HuH-7 (cell line): ENCODE data around the gene PARVA.

Source experiments
- DNase-seq: peaks from one replicate; pipeline ENCODE4 v3.0.0; 2011; ENCODE audit warnings: low spot score

Gene PARVA

DNA sequence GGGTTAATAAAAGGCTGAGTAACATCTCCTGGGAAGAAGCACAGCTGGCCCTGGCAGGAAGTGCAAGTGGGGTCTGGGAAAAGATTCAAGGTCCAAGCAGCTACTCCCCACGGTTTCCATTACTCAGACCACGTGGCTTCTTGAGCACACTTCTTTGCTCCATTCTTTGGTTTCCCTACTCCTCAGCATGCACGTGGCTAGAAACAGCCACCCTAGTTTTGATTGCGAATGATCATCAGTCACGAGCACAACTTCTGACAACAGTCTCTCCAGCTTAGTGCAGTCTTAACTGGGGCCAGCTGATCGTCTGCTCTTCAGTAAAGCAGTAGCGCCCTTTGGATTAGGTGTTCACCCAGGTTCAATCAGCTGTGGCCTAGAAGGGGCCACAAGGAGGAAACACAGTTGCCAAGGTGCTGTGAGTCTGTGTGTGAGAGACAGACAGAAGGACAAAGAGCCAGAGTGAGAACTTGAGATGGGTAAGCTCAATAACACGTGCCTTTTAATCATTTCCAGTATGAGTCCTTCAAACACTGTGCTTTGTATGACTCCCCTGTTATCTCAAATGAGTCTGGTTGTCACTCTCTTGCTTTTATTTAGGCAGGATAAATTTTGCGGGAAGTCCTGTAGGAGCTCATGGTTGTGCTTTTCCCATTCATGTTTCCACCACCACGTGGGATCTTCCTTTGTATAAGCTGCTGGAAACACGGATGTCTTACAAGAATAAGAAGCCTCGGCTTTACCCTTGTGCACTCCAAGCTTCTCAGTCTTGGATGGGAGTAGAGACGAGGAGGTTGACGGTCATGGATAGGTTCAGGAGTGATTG is 901 bp upstream of the PARVA start:
- DNase-seq: no peak

DNA sequence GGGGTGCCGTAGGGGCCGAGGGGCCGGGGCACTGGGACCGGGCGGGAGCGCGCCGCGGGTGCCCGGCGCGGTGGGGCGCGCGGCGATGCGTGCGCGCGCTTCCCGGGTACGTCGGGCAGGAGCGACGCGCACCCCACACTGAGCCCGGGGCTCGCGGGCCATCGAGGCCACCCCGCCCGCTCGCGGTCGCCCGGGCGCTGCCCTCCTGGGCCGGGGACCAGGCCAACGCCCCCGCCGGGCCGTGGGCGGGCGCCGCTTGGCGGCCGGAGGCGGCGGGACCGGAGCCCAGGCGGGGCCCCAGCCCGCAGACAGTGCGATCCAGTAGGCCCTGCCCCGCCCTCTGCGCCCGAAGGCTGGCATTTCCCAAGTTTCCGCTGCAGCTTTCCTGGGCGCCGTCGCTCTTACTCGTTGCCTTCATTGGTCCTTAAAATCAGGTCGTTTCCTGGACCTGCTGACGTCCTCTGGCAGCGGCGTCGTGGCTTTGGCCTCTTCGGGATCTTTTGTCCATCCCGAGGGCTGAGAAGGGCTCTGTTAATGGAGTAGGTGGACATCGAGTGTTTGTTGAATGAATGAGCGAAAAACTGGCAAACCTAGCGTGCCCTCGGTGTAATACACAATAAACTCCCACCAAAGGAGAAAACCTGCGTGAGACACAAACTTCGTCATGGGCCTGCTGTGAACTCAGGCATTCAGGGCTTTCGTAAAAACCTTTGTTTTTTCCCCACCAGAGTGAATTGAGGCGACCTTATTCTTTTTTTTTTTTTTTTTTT is 638 bp downstream of the PARVA start:
- peak; percentile 69 for DNase-seq

DNA sequence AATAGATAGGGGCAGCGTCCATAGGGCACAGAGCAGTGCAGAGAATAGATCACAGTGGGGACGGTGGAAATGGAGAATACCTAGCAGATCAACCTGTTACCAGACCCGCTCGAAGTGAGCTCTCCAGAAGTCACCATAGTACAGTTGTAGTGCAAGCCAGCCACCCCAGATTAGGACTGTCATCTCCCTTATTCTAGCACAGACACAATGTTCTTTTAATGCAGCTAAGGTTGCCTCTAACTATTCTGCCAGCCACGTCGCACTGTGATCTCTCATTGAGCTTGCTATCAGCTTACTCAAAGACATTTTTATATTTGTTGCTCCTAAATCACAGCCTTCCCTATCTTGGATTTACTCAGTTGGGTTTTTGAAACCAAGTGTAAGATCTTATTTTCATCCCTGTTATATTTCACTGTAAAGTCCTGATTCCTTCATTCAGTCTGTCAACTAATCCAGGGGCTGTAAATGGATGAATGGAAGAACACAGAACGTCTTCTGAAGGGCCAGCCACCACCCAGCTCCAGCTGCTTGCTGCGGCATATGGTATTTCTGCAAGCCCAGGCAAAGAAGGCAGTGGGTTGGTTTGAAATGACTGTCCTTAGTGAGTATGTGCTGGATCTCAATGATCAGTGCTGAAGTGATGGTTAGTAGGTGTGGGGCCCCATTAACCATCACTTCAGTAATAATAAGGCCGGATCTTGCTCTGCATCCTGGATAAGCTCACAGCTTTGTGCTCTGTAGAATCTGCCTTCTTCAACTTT is 3.4 kb downstream of the PARVA start:
- DNase-seq: no peak

DNA sequence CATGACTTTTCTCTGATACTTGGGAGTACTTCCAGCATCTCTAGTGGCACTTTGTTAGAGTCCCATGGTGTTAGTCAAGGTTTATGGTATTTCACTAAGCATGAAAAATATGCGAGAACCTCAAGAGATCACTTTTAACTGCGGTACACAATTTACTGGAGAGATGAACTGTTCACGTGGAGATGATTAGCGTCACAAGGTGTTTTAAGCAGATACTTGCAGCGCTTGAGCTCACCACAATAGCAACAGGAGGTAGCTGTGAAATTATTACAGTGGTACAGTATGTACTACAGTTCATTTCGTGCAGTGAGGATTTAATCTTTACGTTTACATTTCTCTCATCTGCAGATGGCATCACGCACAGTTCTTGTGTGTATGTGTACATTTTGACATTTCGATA is 4.5 kb downstream of the PARVA start:
- no peak for DNase-seq

DNA sequence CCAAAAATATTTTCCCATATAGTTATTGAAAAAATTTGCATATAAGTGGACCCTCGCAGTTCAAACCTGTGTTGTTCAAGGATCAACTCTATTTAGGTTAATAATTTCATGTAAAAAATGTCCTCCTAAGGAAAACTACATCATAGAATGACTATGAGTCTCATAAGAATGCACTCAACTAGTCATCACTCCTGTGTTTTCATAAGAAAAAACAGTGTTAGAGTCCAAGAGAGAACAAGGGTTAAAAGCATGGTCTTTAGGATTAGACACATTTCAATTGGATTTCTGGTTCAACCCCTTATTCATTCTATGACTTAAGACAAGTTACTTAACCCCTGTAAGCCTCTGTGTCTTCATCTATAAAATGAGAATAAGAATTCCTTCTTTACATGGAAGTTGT is 5.1 kb downstream of the PARVA start:
- no peak for DNase-seq

DNA sequence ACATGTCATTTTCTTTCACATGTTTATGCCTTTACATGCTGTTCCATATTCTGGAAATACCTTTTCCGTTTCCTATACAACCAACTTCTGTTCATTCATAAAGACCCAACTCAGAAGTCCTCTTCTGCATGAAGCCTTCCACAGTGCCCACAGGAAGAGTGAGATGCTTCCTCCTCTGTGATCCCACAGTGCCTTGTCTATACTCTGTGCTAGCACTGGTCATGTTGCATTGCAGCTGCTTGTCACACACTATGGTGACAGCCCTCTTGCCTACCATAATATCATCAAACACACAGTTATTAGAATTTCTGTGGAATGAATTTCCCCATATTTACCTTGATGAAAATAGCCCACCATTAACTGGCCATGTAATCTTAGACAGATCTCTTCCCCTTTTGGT is 8.9 kb downstream of the PARVA start:
- DNase-seq: no peak

DNA sequence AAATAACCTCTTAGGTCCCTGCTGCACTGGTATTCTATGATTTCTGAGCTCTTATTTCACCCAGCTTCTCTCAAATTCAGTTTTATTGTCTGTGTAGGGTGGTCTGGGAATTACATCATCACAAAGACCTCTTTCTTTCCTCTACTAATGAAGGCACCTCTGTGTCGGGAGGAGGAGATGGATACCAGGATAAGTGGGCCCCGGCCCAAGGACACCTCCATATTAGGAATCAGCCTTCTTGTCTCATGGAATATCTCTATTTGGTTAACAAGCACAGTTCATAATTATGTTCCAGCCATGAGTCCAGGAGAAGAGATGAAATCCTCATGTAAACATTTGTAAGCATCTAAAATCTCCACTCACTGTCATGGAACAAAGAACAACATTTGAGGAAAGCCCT is 9.4 kb downstream of the PARVA start:
- DNase-seq: no peak

DNA sequence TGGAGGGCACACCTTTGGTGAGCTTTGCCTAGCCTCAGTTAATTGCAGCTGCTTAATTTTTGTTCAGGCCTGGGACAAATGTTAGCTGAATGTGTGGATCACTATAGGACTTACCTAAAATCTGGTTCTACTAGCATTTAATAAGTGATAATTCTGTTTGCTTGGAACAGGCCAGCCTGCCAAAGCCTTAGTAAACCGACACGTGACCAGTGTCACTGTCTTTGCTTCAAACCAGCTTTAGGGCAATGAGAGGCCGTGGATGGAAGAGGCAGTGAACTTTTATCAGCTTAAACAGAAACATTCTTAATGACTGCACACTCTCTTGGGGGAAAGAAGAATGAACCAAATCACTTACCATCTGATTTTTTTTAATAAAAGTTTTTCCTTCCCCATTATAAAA is 10.8 kb downstream of the PARVA start:
- DNase-seq: no peak

DNA sequence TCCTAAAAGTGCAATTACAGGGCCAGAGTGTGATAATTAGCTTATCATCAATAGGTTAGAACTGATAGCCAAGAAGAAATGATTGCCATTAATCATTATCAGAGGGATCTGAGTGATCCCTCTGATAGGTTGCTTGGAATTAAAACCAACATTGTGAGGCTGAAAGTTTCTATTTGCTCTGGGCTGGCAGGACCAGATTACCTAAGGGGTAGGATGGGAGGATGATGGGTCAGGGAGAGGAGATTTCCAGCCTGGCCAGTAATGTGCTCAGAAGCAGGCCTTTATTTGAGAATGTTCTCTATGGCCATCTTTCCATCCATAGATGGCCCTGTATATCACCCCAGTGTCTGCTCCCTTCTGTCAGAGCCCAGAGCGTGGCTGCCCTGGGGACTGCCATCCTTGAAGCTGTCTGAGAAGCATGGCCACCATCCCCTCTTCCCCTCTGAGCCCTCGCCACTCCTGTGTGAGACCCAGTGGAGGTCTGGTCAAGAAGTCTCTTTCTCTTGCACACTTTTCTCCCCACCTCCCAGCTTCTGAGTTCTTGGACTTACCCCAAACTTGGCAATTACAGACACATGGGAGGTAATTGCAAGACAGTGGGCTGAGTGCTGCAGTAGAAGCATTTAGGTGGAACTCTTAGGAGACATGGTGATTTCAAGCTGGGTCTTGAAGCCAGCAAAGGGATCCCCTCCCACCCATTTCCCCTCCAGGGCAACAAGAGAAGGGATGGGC is 11.7 kb downstream of the PARVA start:
- no peak for DNase-seq

DNA sequence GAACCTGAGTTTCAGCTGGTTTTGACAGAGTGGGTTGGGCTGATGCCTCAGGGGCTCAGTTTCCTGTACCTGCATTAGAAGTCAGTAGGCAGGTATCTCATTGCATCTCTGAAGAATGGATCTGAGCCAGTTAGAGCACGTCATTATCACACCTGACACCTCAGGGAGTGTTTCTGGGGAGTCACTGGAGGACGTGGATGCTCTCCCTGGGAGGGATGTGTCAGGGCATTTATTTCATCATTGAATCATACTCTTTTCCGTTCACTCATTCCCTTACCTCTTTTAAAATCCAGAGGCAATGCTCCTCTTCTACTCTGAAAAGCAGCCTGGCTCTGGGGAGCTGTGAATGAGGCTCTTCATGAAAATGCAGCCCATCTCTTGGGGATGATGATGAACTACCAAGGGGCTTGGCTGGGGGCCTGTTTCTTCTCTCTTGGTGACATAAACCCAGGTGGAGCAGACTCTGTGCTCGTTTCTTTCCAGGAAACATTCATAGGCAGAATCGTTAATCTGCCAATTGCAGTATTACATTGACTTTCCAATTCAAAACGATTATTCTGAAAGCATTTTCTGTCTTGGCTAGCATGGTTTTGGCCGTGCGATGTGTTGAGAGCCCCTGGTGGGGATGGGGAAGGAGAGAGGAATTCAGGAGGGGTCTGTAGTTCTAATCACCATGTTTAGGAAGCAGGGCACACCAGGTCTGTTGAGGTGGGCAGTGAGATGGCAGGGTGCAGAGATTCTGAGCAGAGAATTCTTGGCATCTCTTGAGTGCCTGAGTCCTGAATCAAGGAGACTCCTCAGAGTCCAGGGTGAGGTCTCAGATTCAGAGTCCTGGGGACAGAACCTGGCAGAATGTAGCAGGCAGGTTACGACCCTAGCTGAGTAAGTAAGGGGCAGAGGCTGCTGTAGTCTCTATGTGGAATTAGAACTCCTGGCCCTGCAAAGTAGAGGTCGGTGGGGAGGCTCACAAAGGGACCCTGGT is 12.6 kb downstream of the PARVA start:
- no peak for DNase-seq

DNA sequence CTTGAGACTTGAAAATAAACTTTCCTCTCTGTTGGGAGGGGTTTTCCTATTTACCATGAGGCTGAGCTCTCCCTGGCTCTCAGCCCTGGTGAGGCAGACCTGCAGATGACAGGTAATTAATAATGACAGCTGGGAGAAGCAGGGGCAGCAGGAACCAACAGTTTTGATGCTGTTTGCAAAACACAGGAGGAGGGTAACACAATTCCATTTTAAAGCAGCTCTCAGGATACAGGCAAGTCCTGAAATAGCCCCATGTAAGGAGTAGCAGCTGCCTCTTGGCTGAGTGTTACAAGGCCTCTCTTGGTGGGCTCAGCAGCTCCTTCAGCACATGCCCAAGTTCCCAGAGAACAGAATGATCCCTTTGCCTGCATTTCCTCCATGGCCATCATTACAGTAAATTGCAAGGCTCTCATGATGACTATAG is 13.3 kb downstream of the PARVA start:
- no peak for DNase-seq

DNA sequence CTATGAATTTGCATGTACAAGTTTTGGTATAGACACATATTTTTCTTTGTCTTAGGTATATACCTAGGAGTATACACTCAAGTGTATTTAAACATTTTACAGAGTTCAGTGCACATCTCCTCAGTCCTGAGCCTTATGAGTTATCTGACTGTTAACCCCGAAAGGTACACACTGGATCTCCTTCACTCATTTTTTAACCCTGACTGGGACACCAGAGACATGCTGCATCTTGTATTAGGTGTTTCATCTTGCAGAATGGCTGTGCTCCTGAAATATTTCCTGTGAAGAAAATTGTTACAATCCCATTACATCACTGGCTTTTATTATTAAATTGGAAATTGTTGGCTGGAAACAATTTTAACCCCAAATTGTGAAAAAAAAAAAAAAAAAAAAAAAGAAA is 15.3 kb downstream of the PARVA start:
- no peak for DNase-seq

DNA sequence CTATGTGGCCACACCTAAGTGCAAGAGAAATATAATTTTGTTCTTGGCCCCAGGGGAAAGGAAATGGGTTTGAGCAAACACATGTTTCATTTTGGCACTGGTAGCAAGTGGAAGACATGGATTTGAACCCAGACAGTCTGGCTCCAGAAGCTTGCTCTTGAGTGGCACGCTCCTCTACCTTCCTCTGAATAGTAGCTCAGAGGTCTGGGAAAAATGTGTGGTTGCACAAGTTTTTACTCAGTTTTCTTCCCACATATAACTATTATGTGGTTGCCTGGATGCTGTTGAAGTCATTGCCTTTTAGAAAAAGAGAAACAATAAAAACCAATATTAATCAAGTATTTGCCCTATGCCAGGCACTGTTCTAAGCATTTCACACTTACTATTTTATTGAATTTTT is 16.3 kb downstream of the PARVA start:
- no peak for DNase-seq

DNA sequence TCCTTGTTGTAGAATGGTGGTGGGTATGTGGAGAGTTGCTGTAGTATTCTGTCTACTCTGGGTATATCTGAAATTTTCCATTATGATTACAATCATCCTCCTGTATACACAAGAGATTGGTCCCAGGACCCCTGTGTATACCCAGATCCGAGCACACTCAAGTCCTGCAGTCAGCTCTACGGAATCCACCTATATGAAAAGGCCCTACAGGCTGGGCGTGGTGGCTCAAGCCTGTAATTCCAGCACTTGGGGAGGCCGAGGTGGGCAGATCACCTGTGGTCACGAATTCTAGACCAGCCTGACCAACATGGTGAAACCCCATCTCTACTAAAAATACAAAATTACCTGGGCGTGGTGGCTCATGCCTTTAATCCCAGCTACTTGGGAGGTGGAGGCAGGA is 17.2 kb downstream of the PARVA start:
- DNase-seq: no peak

DNA sequence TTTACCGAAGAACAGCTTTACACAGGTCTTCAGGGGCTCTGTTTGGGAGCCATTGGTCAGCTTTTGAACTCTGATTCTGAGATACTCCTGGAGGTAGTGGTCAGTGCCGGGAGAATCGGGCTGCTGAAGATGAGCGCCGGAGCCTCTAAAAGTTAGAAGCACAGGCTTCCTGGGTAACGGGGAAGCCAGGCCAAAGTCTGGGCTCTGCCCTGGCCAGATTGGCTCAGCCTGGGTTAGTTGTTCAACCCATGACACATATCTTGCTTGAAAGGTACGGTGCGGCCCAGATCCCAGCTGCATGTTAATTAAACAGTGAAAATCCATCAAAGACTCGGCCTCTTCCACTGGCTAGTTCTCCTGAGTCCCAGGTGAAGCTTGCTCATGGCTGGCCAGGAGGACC is 18.0 kb downstream of the PARVA start:
- DNase-seq: no peak

DNA sequence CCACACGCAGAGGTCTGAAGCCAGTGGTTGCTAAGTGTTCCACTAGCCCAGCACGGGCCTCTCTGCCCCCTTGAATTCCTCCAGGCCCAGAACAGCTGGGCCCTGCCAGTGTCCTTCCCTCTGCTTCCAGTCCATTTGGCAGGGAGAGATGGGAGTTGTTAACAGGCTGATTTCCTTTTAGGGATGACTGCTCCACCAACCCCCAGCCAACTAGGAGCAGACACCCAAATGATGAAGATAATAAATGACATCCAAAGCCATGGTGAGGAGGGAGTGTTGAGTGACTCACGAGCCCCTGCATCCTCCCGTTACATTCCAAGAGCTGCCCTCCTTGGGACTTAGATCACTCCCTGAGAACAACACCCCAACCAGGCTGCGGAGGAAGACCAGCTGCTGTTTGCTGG is 20.6 kb downstream of the PARVA start:
- no peak for DNase-seq

DNA sequence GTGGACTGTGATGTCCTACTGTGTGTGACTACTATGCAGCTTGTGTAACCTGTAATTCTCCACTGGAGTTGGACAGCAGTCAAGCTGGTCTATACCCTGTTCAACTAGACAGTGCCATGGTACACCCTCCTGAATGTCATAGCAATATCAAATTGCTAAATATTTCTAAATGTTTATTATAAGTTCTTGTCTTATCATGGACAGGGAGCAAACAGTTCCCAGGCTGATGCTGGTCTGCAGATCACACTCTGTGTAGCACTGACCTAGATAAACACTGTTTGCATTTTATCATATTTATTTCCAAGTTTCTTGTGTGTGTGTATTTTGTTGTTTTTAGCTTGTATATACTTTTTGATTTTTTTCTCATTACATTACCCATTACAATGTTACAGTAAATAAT is 22.0 kb downstream of the PARVA start:
- DNase-seq: no peak

DNA sequence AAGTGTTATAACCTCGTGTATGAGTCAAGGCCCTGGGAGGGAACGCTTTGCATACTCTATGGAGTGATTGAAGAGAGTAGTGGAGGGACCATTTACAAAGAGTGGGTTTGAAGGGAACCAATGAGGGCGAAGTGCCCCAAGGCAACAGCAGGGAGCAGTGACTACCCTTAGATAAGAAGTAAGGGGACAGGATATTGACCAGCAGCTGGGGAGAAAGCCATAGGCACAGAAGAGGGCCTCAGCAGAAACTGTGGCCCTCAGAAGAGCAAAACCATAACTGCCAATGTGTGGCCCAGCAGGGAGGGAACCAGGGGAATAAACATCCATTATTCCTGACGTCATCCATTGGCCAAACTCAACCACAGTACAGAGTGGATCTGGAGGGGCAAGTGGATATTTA is 24.7 kb downstream of the PARVA start:
- no peak for DNase-seq

DNA sequence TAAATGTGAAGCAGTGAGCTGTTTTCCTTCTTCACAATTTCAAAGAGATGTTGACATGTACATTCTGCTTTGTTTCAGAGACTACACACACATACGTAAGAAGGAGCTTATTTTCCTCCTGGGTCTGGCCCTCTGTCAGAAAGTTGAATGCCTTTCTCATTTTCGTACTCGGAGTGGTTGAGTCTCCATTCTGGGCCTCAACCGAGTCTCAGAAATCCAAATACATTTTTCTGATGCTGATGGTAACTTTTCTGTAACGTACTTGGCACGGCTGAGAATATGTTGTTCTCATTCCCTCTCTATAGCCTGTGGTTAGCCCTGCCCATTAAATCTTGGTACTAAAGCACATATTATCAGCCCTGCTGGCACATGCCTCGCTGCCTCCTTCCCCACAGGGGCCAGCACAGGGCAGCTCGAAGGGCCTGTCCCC is 25.3 kb downstream of the PARVA start:
- no peak for DNase-seq

DNA sequence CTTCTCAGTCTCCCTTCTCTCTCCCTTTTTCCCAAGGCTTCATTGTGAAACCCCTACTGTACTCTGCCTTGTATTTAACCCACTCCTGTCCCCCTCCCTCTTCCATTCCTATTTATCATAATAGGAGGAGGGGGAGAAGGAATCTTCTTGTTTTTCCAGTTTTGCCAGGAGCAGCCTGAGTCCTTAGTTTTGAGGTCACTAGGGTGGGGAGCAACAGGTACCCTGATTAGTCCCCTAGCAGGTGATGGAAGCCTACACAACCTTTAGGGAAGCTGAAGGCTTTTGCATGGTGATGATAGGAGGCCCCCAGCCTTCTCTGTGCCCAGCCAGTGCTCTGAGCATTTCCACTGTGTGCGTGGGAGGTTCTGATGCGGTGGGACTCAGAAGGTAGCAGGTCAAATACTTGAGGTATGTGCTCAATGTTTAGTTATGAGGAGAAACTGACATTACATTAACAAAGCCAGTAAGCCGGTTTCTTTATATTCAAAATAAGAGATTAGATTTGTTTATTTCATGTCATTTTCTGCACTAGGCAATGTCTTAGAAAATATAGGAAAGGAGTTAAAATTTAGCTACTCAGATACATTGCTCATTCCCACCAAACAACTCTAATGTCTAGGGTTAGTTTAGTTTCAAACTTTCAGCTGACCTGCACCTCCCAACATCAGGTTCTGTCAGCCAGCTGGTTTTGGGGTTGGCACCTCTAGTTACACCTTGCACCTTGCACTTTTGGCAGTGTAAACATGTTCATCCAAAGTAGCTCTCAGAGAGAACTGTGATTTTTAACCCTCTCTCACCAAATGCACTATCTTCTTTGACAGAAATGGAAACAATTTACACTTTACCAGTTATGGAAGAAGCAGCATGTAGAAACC is 26.0 kb downstream of the PARVA start:
- DNase-seq: no peak
